Uterus (tissue), 2 donors: Measurements from ENCODE around the gene RNF168.

ENCODE experiments used
- POLR2A ChIP-seq, 2 donors: fragments of 450-650 bp; IDR thresholded peaks; one replicate each; pipeline ENCODE4 v1.6.1; 2016; ENCODE audit warnings: antibody characterized with exemption in 2 of 2, mild to moderate bottlenecking in 1 of 2, moderate library complexity in 1 of 2
- TF ChIP-seq, protein P1 (sequence below), 4 experiments: fragments of 200-600 bp in 2 of 4; fragments of 450-650 bp in 2 of 4; sonication (generic) in 2 of 4; IDR thresholded peaks; one replicate each; pipeline ENCODE4 v1.5.1; 2016 to 2019; ENCODE audit warnings: antibody characterized with exemption in 4 of 4, mild to moderate bottlenecking in 2 of 4, moderate library complexity in 1 of 4

DNA sequence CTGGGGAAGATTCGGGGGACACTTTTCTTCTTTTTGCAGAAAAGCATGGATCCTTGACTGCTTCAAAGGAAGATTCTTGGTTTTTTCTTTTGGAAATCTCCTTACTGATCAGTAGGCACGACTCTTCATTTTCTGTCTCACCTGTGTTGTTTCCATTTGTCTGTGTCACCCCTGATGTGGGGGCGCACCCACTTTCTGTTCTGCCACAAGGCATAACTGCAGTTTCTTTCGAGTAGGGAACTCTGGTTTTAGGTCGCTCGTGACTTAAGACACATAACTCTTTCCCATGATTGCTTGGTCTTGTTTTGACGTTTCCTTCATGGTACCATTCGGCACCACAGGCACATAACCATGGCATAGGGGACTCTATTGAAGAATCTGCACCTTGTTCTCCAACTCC is 31.3 kb downstream of the RNF168 start:
- TF ChIP-seq, protein P1, sequence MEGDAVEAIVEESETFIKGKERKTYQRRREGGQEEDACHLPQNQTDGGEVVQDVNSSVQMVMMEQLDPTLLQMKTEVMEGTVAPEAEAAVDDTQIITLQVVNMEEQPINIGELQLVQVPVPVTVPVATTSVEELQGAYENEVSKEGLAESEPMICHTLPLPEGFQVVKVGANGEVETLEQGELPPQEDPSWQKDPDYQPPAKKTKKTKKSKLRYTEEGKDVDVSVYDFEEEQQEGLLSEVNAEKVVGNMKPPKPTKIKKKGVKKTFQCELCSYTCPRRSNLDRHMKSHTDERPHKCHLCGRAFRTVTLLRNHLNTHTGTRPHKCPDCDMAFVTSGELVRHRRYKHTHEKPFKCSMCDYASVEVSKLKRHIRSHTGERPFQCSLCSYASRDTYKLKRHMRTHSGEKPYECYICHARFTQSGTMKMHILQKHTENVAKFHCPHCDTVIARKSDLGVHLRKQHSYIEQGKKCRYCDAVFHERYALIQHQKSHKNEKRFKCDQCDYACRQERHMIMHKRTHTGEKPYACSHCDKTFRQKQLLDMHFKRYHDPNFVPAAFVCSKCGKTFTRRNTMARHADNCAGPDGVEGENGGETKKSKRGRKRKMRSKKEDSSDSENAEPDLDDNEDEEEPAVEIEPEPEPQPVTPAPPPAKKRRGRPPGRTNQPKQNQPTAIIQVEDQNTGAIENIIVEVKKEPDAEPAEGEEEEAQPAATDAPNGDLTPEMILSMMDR (IDR thresholded peaks at IDR 0.05): no peak
- no peak for TF ChIP-seq POLR2A (IDR thresholded peaks at IDR 0.05)
